NCI-H2196 treated with DMSO at 0.1 percent for 48 hours (cell line): ENCODE measurements around the gene NOL4L.

Experiments
- DNase-seq: peaks from one replicate; lab custom pipeline; 2025; ENCODE audit not compliant: unreplicated experiment; lab: John Stamatoyannopoulos, UW

NOL4L gene

DNA sequence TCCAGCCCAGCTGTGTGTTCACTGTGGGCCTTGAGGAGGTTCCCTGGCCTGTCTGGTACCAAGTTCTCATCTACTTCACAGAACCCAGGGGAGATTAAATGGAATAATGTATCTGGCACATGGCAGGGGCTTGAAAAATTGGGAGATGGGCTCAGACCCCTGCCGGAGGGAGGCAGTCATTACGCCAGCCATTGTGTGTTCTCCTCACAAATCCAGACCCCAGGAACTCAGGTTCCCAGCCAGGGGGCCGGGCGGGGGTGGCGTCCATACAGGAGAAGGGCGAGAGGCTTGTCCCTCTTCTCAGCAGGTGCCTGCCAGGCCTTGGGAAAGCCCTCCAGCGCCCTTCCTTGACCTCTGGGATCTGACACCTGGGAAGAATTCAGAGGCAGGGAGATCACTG is 8.1 kb downstream of the NOL4L start:
- no peak for DNase-seq

DNA sequence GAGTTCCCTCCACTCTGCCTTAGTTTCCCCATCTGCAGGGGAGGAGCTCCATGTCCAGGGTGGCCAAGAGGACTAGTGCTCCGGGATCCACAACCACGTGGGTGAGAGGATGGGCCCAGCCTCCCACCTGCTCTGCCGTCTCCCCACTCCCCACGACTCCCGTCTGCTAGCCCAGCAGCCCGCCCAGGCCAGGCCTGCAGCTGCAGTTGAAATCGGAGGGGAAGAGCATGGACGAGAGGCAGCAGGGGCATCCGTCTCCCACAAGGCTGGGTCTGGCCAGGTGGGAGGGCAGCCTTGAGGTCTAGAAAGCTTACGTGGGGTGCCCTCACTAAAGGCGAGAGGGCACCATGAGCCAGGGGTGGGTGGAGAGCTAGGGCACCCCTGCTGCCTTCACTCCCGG is 8.6 kb downstream of the NOL4L start:
- DNase-seq = no peak

DNA sequence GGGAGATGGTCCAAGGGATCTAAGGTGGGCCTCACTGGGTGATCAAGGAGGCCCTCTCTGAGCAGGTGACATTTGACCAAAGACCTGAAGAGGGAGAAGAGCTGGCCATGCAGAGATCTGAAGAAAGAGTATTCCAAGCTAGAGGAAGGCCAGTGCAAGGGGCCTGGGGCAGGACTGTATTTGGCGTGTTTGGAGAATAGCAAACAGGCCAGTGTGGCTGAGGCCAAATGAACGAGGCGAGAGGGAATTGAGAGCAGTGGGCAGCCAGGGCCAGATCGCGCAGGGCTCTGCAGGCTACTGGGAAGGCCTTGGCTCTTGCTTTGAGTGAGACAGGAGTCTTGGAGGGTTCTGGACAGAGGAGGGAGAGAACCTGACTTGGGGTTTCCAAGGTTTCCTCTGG is 9.3 kb downstream of the NOL4L start:
- no peak for DNase-seq

DNA sequence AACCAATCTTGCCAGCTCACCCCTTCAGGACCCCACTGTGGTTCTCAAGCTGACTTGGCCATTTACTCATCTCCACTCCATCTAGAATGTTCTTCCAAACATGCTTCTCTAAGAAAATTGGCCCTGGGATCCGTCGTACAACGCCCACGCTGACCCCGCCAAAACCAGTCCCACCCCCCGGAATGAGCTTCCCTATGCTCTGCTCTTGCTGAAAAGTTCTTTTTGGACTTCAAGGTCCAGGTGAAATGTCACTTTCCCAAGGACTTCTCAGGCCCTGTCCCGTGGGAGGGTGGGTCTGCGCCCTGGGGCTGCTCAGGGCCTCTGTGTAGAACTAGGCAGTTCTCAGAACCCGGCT is 9.9 kb downstream of the NOL4L start:
- DNase-seq = no peak

DNA sequence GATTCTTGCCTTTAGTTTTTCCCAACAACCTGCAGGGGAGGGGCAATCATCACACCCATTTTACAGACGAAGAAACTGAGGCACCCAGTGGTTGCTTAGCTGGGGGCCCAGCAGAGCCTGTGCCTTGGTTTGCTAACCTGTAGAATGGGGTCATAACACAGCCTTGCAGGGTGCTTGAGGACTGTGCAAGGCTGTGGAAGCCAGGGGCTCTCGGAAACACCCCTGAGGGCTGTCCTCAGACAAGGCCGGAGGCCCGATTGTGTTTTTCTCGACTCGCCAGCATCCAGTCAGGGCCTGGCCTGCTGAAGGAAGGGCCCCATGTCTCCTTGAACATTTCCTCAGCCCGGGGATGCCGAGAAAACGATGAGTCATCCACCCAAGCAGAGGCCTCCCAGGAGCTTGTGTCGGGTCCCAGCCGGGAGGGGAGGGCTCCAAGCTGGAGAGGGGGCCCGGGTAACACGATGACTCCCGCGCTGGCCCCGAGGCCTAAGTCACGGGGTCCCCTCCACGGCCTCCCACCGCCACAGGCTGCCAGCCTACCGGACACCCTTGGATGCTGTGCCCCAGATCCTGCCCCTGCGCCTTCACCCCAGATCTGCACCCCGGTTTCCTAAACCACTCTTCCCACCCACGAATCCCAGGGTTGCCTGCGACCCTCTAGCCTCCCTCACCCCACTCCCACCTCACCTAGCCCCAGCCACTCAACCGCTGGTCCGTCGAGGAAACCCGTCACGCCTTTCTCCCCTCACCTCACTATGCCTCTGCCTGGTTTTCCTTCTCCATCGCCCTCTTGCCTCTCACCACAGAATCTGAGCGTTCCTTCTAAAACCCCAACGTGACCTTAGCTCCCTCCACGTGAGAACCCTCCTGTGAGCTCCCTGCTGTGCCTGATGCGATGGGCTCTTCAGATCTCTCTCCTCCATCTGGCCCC is 10.6 kb downstream of the NOL4L start:
- DNase-seq = no peak

DNA sequence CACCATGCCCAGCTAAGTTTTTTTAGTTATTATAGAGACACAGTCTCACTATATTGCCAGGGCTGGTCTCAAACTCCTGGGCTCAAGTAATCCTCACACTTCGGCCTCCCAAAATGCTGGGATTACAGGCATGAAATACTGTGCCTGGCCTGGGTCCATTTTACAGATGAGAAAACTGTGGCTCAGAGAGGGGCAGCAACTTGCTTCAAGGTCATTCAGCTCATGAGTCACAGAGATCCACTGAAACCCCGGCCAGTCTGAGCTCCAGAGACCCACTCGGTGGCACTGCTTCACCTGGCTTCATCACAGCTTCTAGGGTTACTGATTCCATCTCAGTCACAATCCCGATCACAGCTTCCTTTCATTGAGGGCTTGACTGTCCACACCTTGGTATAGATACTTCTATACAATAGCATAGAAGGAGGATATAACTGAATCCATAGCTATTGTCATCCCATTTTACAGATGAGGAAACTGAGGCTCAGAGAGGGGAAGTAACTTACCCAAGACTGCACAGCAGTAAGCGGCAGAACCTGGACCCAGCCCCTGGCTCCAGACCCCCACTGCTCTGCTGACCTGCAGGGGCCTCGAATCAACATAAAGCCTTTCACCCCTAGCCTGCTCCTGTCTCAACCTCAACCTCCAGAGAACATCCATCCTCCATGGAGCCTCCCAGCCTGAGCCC is 11.8 kb downstream of the NOL4L start:
- DNase-seq = no peak

DNA sequence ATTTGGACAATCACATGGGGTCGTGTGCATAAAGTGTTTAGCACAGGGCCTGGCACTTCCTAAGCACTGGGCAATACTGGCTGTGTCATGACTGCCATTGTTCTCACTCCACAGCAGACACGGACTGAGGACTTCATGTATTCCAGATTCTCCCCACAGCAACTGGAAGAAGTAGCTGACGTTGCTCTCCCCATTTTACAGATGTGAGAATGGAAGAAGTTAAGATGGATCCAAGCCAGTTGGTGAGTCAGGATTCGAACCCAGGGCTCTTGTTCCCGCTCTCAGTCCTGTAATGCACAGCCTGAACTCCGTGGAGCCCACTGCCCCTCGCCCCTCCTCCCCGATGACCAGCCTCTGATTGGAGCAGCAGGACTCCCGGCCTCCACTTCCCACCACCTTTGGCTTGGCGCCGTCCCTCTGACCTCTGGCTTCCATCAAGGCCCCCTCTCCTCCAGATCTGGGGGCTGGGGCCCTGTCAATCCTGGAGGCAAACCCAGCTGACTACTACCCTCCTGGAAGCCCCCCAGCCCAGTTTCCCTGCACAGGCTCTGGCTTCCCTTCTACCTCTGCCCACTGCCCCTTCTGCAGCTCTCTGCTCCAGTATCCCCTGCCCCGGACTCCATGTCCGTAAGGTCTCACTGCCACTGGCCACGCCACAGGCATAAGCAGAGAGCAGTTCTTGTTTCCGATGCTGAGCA is 12.7 kb downstream of the NOL4L start:
- no peak for DNase-seq

DNA sequence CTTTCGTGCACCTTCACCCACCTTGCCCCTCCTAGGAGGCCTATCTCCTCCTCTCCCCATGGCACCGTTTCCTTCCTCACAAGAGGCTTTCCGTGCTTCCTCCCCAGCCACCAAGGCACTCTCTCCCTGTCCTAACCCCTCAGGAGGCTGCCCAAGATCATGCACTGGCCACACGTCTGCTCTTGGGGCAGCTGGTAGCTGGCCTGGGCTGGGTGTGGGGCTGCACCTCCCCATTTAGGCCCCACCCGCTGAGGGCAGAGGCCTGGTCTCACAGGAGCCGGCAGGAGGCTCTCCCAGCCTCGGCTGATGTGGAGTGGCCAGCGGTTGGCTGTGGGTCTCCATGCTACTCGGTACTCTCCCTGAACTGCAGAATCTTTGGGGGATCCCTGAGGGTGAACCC is 13.6 kb downstream of the NOL4L start:
- no peak for DNase-seq

DNA sequence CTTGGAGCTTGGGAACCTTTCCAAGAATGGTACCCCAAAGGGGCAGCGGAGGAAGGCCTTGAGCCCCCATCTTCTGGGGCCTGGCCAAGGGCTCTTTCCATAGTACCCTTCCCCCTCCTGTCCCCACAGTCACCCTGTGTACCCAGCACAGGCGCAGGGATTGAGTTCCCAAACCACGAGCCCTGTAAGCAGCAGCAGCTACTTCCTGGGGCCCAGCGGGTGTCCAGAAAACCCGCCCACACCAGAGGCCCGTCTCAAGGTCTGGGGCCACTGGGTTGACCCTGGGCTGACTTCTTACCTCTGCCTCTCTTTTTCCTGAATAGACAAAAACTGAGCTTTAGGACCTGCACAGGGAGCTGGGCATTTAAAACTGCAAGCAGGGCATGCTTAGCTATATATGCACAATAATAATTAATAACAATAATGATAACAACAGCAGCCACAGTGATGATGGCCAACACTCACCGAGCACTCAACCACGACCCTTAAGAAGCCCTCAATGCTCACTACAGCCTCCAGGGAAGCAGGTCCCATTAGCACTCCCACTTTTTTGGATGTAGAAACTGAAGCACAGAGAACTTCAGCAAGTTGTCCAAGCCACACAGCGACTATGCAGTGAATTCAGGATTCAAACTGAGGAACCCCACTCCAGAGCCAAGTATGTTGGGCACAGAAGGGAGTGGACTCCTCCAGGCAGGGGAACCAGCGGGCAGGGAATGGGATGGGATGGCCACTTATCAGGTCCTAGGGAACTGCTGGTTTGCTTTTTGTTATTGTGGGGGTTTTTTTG is 14.5 kb downstream of the NOL4L start:
- no peak for DNase-seq

DNA sequence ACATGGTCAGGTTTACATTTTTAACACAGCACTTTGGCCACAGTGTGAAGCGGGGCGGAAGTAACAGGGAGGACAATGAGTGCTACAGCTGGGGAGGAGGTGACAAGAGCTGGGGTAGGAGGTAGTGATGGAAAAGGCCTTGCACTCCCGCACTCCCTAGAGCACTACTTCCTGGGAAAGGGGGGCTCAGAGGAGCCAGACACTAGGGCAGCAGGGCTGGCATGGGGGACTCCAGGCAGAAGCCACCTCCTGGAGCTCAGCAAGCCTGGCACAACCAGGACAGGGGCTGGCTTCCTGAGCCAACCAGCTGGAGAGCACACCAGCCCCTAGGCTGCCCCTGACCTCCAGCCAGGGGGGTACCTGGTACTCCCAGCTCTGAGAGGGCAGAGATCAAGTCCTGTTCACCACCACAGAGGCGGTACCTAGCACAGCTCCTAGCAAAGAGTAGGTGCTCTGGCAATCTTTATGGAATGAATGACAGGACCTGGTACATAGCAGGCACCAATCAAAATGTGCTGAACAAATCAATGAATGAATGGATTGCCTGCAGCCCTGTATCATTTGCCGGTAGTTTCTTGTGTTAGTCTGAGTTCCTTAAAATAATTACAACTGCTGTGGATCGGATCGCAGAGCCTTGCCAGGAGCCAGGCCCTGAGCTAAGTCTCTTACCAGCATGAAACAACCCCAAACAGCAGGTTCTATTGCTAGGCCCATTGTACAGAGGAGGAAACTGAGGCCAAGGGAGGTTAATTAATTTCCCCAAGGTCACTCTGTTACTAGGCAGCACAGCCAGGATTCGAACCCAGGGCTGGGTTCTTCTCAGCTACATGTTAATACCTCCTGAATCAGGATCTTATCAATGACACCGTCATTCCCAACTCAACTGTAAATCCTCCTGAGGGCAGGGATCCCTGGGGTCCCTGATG is 15.5 kb downstream of the NOL4L start:
- no peak for DNase-seq

DNA sequence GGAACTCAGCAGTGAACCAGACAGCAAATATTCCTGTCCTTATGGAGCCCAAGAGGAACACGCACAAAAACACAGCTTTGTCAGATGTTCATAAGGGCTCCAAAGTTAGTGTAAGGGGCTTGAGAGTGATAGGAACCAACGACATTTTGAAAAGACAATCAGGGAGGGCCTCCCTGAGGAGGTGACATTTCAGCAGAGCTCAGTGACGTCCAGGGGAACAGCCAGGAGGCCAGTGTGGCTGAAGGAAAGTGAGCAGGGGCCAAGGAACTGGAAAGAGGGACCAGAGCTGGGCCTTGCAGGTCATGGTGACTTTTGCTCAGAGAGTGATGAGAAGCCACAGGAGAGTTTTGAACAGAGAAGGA is 16.1 kb downstream of the NOL4L start:
- DNase-seq = no peak

DNA sequence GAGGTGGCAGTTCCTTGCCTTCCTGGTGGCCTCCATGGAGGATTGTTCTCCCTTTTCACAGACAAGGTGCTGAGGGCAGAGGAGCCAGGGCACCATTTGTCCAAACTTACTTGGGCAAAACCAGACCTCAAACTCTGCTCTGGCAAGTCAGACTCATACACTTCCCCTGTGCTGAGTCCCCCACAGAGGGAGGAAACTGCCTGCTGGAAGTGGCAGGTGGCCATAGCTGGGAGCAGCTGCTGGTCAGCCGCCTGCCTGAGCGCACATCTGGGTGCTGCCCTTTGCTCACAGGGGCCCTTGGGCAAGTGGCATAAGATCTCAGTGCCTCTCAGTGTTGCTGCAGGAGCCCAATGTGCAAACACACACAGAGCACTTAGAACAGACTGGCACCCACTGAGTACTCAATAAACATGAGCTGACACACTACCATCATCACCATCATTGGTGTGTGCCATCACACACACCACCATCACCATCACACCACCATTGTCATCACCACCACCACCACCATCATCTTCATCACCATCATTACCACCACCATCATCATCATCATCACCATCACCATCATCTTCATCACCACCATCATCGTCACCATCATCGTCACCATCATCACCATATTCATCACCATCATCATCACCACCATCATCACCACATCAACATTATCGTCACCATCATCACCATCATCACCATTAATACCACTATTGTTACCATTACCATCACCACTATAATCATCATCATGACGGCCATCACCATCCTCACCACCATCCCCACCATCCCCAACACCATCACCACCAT is 17.6 kb downstream of the NOL4L start:
- DNase-seq = no peak

DNA sequence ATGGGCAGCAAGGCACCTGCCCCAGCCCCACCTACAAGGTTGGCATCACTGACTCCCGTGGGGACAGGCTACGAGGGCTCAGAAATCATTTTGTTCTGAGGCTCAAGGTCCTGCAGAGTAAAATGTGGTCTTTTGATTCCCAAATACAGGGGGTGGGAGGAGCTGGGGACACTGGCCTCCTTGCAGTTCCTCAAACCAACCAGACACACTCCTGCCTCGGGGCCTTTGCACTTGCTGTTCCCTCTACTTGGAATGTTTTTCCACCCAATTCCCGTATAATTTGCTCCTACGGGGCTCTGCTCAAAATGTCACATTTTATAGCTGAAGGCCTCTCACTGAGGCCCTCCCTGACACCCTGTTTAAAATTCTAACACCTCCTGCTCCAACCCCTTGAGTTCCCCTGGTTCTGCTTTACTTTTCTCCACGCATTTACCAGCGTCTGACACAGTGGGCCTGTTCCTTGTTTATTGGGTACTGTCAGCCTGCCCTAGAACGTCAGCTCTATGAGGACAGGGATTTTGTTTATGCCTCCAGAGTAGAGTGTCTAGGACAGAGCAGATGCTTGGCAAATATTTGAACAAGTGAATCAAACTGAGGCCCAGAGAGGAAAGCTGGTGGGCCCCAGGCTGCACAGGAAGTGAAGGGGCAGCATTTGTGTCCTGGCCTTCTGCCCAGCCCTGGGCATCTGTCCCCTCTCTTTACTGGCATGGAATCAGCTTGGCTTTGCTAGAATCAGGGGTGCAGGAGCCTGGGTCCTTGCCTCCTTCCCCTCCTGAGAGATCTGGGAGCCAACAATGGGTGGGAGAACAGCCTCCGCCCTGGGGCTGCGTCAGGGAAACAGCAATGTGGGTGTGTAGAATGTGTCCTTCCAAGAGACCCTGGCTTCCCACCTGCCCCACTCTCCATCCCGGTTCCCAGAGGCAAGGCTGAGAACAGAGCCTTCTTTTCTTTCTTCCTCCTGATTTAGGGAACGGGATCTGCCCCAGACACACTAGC is 18.5 kb downstream of the NOL4L start:
- DNase-seq = no peak

DNA sequence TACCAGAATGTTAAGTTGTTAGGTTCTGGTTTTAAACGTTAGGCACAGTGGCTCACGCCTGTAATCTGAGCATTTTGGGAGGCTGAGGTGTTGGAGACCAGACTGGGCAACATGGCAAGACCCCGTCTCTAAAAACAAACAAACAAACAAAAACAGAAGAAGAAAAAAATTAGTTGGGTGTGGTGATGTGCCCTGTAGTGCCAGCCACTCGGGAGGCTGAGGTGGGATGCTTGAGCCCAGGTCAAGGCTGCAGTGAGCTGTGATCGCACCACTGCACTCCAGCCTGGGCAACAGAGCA is 19.4 kb downstream of the NOL4L start:
- DNase-seq = no peak

DNA sequence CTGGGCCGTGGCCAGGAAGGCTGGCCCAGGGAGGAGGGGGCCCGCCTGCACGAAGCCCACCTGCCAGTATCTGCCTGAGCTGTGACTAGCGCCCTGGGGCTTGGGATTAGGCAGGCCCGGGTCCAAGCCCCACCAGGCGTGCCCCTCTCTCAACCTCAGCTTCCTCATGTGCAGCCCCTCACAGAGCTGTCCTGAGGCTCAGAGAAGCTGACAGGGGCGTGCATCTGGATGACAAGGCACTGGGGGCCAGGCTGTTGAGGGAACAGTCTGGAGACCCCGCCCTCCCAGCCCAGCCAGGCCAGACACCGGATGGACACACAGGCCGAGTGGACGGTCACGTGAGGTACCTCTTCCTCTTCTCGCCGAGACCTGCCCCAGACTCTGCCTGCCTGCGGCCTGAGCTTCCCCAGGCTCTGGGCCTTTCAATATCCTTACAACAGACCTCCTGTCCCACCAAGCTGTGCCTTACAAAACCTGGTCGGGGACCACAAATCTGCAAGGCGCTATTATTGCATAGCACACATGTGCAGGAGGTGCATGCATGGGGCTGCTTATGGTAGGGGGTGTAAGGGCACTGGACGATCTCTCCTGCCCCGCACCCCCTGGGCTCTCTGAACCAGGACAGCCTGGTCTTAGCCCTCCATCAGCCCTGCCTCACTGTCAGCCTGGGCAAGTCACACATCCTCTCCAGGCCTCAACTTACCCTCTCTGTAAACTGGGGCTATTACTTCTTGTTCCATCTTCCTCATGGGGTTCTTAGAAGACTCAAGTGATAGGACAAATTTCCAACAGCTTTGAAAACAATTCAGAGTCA is 20.0 kb downstream of the NOL4L start:
- no peak for DNase-seq

DNA sequence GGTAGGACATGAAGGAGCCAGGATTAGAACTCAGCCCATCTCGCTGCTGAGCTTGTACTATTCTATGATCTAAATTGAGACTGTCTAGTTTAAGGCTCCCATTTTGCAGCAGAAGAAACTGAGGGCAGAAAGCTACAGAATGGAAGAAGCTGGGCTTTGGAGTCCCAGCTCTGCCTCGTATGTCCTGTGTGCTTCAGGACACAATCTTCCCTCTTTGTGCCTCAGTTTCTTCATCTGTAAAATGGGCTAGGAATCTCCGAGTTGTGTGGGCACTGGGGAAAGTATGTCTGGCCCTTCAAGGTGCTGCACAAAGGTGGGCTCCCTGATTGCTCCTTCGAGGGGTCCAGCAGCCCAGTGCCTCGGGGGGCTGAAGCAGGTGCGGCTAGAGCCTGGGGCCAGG is 20.7 kb downstream of the NOL4L start:
- DNase-seq = no peak
